ENCODE measurements around the gene USP13. TPM values are rescaled to one million over a fixed set of nuclear protein-coding genes. Genes with fewer than 3 reads are reported as not detected.

Gene USP13
- total RNA-seq, 2 experiments from 2014 or later, result 4.3 to 4.8 TPM

- no peak overlapping the region for H3K4me3 Mint-ChIP-seq
- ChIA-PET POLR2A (no interaction called here), CTCF (no interaction called here)
- H3K27me3 Mint-ChIP-seq, result no peaks in the 10 kb centered on the region
- Histone ChIP-seq H3K27me3 (ENCODE audit: control insufficient read depth in 1 of 2, insufficient read depth in 2 of 2, low read length in 2 of 2) (no peaks in the 10 kb centered on the region), H3K4me1 (ENCODE audit: insufficient read depth, low read length) (no peaks in the 10 kb centered on the region), H3K4me3 (ENCODE audit: low read length) (no peak overlapping the region), H3K27ac (ENCODE audit: low read depth in 1 of 2, low read length in 2 of 2) (no peak overlapping the region), H3K36me3 (ENCODE audit: insufficient read depth, low read length) (peaks cover 10% of the 10 kb centered on the region), H3K9me3 (ENCODE audit: control insufficient read depth in 1 of 2, insufficient read depth in 1 of 2, low read length in 2 of 2) (no peaks in the 10 kb centered on the region)
- ATAC-seq (ENCODE audit: poor library complexity) (no peak), DNase-seq (no peak)
- intact Hi-C loops (cut with DNase I, micrococcal nuclease), result no loop called here
- peaks cover 54% of the 10 kb centered on the region for H3K36me3 Mint-ChIP-seq (ENCODE audit: low read depth)
- no peaks in the 10 kb centered on the region for H3K9me3 Mint-ChIP-seq
- TF ChIP-seq CTCF (IDR thresholded peaks at IDR 0.05), result no peak
- no peak overlapping the region for H3K27ac Mint-ChIP-seq
- H3K4me1 Mint-ChIP-seq (ENCODE audit: low read depth), result no peaks in the 10 kb centered on the region
These were observed 67.4 kb downstream of the USP13 start for GRCh38 chr3:179720196-179720595.

- Histone ChIP-seq H3K4me3 (ENCODE audit: low read length) (no peak overlapping the region), H3K27ac (ENCODE audit: low read depth in 1 of 2, low read length in 2 of 2) (no peak overlapping the region), H3K4me1 (ENCODE audit: insufficient read depth, low read length) (no peaks in the 10 kb centered on the region), H3K27me3 (ENCODE audit: control insufficient read depth in 1 of 2, insufficient read depth in 2 of 2, low read length in 2 of 2) (no peaks in the 10 kb centered on the region), H3K36me3 (ENCODE audit: insufficient read depth, low read length) (peaks cover 10% of the 10 kb centered on the region), H3K9me3 (ENCODE audit: control insufficient read depth in 1 of 2, insufficient read depth in 1 of 2, low read length in 2 of 2) (no peaks in the 10 kb centered on the region)
- no peak for TF ChIP-seq CTCF (IDR thresholded peaks at IDR 0.05)
- H3K4me3 Mint-ChIP-seq, result no peak overlapping the region
- CTCF ChIA-PET, result no interaction called here
- POLR2A ChIA-PET, result no interaction called here
- no peak overlapping the region for H3K27ac Mint-ChIP-seq
- no peaks in the 10 kb centered on the region for H3K4me1 Mint-ChIP-seq (ENCODE audit: low read depth)
- no peaks in the 10 kb centered on the region for H3K27me3 Mint-ChIP-seq
- no peaks in the 10 kb centered on the region for H3K9me3 Mint-ChIP-seq
- no peak for ATAC-seq (ENCODE audit: poor library complexity)
- DNase-seq, result no peak
- intact Hi-C loops (cut with DNase I, micrococcal nuclease), result no loop called here
- peaks cover 53% of the 10 kb centered on the region for H3K36me3 Mint-ChIP-seq (ENCODE audit: low read depth)
These were observed 70.8 kb downstream of the USP13 start for GRCh38 chr3:179723617-179724016.

GRCh38 chr3:179726075-179726699, 73.3 kb downstream of the USP13 start:
- no peak for TF ChIP-seq CTCF (IDR thresholded peaks at IDR 0.05)
- Histone ChIP-seq H3K9me3 (ENCODE audit: control insufficient read depth in 1 of 2, insufficient read depth in 1 of 2, low read length in 2 of 2) (no peaks in the 10 kb centered on the region), H3K27ac (ENCODE audit: low read depth in 1 of 2, low read length in 2 of 2) (no peak overlapping the region), H3K4me3 (ENCODE audit: low read length) (no peak overlapping the region), H3K36me3 (ENCODE audit: insufficient read depth, low read length) (peaks cover 18% of the 10 kb centered on the region), H3K27me3 (ENCODE audit: control insufficient read depth in 1 of 2, insufficient read depth in 2 of 2, low read length in 2 of 2) (no peaks in the 10 kb centered on the region), H3K4me1 (ENCODE audit: insufficient read depth, low read length) (no peaks in the 10 kb centered on the region)
- ChIA-PET POLR2A (interaction anchor here (1.0 kb wide), 1 partner anchor 12 kb away, joined by 3 read pairs; no protein-coding TSS in a partner anchor), CTCF (no interaction called here)
- H3K27ac Mint-ChIP-seq, result no peak overlapping the region
- no peaks in the 10 kb centered on the region for H3K4me1 Mint-ChIP-seq (ENCODE audit: low read depth)
- no peak overlapping the region for H3K4me3 Mint-ChIP-seq
- ATAC-seq (ENCODE audit: poor library complexity) (no peak), DNase-seq (no peak)
- intact Hi-C loops (cut with DNase I, micrococcal nuclease), result no loop called here
- H3K36me3 Mint-ChIP-seq (ENCODE audit: low read depth), result peaks cover 56% of the 10 kb centered on the region
- no peaks in the 10 kb centered on the region for H3K9me3 Mint-ChIP-seq
- no peaks in the 10 kb centered on the region for H3K27me3 Mint-ChIP-seq

Data from CD4-positive, alpha-beta T cell (primary cell).